ENCODE measurements around the gene CD6.

CD6 gene

GRCh38 chr11:61011950-61012736 lies 40.7 kb downstream of the CD6 start:
- DNase-seq, result no peak

- no peak for DNase-seq
Measured at GRCh38 chr11:61012737-61013215, 41.3 kb downstream of the CD6 start.

GRCh38 chr11:61018059-61018458 lies 46.6 kb downstream of the CD6 start:
- no peak for DNase-seq

- no peak for DNase-seq
Measured at GRCh38 chr11:61019037-61019831, 47.8 kb downstream of the CD6 start.

GRCh38 chr11:61019832-61020405 lies 48.4 kb downstream of the CD6 start:
- no peak for DNase-seq

GRCh38 chr11:61020551-61021235 lies 49.2 kb downstream of the CD6 start:
- no peak for DNase-seq

GRCh38 chr11:61021661-61022212 lies 50.3 kb downstream of the CD6 start:
- DNase-seq, result no peak

- DNase-seq, result no peak
Measured at GRCh38 chr11:61022311-61023085, 51.0 kb downstream of the CD6 start.

GRCh38 chr11:61023086-61023965 lies 51.8 kb downstream of the CD6 start:
- DNase-seq, result no peak

- no peak for DNase-seq
Measured at GRCh38 chr11:61023966-61024295, 52.5 kb downstream of the CD6 start.

- DNase-seq, result no peak
Measured at GRCh38 chr11:61024938-61025820, 53.7 kb downstream of the CD6 start.

- no peak for DNase-seq
Measured at GRCh38 chr11:61025821-61026120, 54.3 kb downstream of the CD6 start.

GRCh38 chr11:61026121-61027031 lies 54.9 kb downstream of the CD6 start:
- no peak for DNase-seq

GRCh38 chr11:61027141-61027840 lies 55.8 kb downstream of the CD6 start:
- no peak for DNase-seq

- DNase-seq, result no peak
Measured at GRCh38 chr11:61028135-61028729, 56.8 kb downstream of the CD6 start.

- DNase-seq, result no peak
Measured at GRCh38 chr11:61032824-61033223, 61.3 kb downstream of the CD6 start.

- no peak for DNase-seq
Measured at GRCh38 chr11:61033417-61033816, 61.9 kb downstream of the CD6 start.

- no peak for DNase-seq
Measured at GRCh38 chr11:61034111-61034510, 62.6 kb downstream of the CD6 start.
